ENCODE measurements around the gene ZNF26. TPM values are rescaled to one million over a fixed set of nuclear protein-coding genes. Genes with fewer than 3 reads are reported as not detected.

ZNF26 gene
- total and polyA plus RNA-seq, 4 donors = 5.0 to 26.7 (median 11.0) TPM

DNA sequence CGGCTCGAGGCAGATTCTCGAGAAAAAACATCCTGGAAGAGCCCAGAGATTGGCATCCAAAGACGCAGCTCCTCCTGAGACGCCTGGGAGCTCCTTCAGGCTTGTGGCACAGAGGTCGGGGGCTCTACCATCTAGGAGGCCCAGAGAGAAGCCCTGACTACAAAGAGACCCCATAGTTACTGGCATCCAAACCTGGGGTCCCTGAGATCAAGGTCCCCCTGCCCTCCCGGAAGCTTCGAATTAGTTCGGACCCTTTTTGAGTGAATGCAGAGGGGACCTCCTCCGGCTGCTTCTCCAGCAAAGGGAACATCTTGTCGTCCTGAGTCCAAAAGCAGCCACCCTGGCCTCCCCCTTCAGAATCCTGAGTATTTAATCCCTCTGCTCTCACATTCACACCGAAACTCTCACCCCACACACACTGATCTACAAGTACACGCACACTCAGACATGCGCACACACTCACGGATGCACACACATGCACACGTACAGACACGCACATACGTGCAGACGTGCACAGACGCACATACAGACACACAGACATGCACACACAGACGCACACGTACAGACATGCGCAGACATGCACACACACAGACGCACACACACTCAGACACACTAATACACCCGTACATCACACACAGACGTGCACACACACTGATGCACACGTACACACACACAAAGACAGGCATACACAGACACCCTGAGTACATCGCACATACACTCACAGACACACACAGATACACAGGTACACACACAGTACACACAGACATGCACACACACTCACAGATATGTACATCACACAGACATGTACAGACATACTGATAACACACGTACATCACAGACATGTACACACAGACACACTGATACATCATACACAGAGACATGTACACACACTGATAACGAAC, 36.0 kb upstream of the ZNF26 start:
- H3K9me3 ChIP-seq (ENCODE audit: control insufficient read depth in 4 of 4, insufficient read depth in 3 of 4, low read length in 3 of 4) = peaks cover 2 to 69% (median 42%) of the 10 kb centered on the region in 4 donors

DNA sequence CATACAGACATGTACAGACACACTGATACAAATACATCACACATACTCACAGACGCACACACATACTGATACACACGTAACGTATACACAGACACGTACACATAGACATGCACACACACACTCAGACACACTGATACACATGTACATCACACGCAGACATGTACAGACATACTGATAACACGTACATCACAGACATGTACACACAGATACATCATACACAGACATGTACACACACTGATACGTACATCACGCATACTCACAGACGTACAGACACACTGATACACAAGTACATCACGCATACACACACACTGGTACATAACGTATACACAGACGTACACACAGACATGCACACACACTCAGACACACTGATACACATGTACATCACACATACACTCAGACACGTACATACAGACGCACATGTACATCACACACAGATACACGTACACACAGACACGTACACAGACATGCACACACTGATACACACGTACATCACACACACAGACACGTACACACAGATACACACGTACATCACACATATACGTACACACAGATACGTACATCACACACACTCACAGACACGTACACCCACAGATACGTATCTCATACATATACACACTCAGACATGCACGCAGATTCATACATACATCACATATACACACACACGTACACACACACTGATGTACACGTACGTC, 35.2 kb upstream of the ZNF26 start:
- ATAC-seq (ENCODE audit: insufficient read depth, low FRiP score) (no peak), DNase-seq (no peak)
- Histone ChIP-seq H3K9me3 (ENCODE audit: control insufficient read depth in 4 of 4, insufficient read depth in 3 of 4, low read length in 3 of 4) (peaks cover 2 to 64% (median 37%) of the 10 kb centered on the region in 4 donors), H3K4me3 (no peak overlapping the region), H3K9ac (ENCODE audit: insufficient read depth in 1 of 2, low read length in 2 of 2) (no peak overlapping the region), H3K36me3 (ENCODE audit: control insufficient read depth in 4 of 4, insufficient read depth in 4 of 4, low read length in 4 of 4) (peaks cover 13 to 58% (median 22%) of the 10 kb centered on the region in 4 donors), H3K27ac (ENCODE audit: low read depth in 1 of 2, low read length in 1 of 2) (no peak overlapping the region), H3K4me1 (ENCODE audit: control insufficient read depth in 5 of 5, insufficient read depth in 5 of 5, low read length in 5 of 5) (peaks cover 0 to 13% (median 5%) of the 10 kb centered on the region in 5 donors), H3K27me3 (ENCODE audit: control insufficient read depth in 3 of 3, insufficient read depth in 3 of 3, low read length in 2 of 3) (no peaks in the 10 kb centered on the region)
- 95 to 99% methylated on average over 27 of the region's 27 CpGs for WGBS, 2 donors
- TF ChIP-seq, protein P1, sequence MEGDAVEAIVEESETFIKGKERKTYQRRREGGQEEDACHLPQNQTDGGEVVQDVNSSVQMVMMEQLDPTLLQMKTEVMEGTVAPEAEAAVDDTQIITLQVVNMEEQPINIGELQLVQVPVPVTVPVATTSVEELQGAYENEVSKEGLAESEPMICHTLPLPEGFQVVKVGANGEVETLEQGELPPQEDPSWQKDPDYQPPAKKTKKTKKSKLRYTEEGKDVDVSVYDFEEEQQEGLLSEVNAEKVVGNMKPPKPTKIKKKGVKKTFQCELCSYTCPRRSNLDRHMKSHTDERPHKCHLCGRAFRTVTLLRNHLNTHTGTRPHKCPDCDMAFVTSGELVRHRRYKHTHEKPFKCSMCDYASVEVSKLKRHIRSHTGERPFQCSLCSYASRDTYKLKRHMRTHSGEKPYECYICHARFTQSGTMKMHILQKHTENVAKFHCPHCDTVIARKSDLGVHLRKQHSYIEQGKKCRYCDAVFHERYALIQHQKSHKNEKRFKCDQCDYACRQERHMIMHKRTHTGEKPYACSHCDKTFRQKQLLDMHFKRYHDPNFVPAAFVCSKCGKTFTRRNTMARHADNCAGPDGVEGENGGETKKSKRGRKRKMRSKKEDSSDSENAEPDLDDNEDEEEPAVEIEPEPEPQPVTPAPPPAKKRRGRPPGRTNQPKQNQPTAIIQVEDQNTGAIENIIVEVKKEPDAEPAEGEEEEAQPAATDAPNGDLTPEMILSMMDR (IDR thresholded peaks at IDR 0.05; ENCODE audit: control extremely low read depth, extremely low read depth) = no peak

More for the DNA sequence above, 36.0 kb upstream of the ZNF26 start:
- Histone ChIP-seq H3K27me3 (ENCODE audit: control insufficient read depth in 3 of 3, insufficient read depth in 3 of 3, low read length in 2 of 3) (no peaks in the 10 kb centered on the region), H3K27ac (ENCODE audit: low read depth in 1 of 2, low read length in 1 of 2) (no peak overlapping the region), H3K9ac (ENCODE audit: insufficient read depth in 1 of 2, low read length in 2 of 2) (no peak overlapping the region), H3K4me3 (no peak overlapping the region), H3K4me1 (ENCODE audit: control insufficient read depth in 5 of 5, insufficient read depth in 5 of 5, low read length in 5 of 5) (peaks cover 0 to 9% (median 5%) of the 10 kb centered on the region in 5 donors), H3K36me3 (ENCODE audit: control insufficient read depth in 4 of 4, insufficient read depth in 4 of 4, low read length in 4 of 4) (peaks cover 15 to 65% (median 28%) of the 10 kb centered on the region in 4 donors)
- ATAC-seq (ENCODE audit: insufficient read depth, low FRiP score) = no peak
- TF ChIP-seq, protein P1 (IDR thresholded peaks at IDR 0.05; ENCODE audit: control extremely low read depth, extremely low read depth) = no peak
- no peak for DNase-seq
- 98% methylated on average over 30 of the region's 30 CpGs for WGBS, 2 donors

DNA sequence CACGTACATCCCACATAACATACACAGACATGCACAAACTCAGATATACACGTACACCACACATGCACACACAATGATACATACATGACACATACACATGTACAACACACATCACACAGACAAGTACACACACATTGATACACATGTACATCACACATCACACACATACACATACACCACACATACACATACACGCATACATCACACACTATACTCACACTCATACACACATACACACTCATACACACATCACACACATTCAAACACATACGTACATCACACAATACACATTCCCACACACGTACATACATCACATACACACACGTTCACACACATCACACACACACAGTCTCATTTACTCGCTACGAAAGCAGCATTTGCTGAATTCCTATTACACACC, 34.5 kb upstream of the ZNF26 start:
- Histone ChIP-seq H3K9ac (ENCODE audit: insufficient read depth in 1 of 2, low read length in 2 of 2) (no peak overlapping the region), H3K27ac (ENCODE audit: low read depth in 1 of 2, low read length in 1 of 2) (no peak overlapping the region), H3K9me3 (ENCODE audit: control insufficient read depth in 4 of 4, insufficient read depth in 3 of 4, low read length in 3 of 4) (peaks cover 0 to 58% (median 37%) of the 10 kb centered on the region in 4 donors), H3K4me1 (ENCODE audit: control insufficient read depth in 5 of 5, insufficient read depth in 5 of 5, low read length in 5 of 5) (peaks cover 0 to 13% (median 5%) of the 10 kb centered on the region in 5 donors), H3K4me3 (no peak overlapping the region), H3K27me3 (ENCODE audit: control insufficient read depth in 3 of 3, insufficient read depth in 3 of 3, low read length in 2 of 3) (no peaks in the 10 kb centered on the region), H3K36me3 (ENCODE audit: control insufficient read depth in 4 of 4, insufficient read depth in 4 of 4, low read length in 4 of 4) (peaks cover 9 to 51% (median 18%) of the 10 kb centered on the region in 4 donors)
- WGBS, 2 donors = 99% methylated on average over 8 of the region's 8 CpGs
- DNase-seq = no peak
- no peak for ATAC-seq (ENCODE audit: insufficient read depth, low FRiP score)
- TF ChIP-seq, protein P1 (IDR thresholded peaks at IDR 0.05; ENCODE audit: control extremely low read depth, extremely low read depth) = no peak

Measured in lung (tissue), 12 donors.